CD14-positive monocyte (primary cell): Measurements from ENCODE around the gene VAMP2. TPM values are rescaled to one million over a fixed set of nuclear protein-coding genes. Genes with fewer than 3 reads are reported as not detected.

Experiments
- DNase-seq, 3 donors: peaks; one replicate each; pipeline ENCODE4 v3.0.0-alpha.2; 2011 to 2022
- H2AFZ ChIP-seq: 2 replicates; pipeline ENCODE4 v1.6.0; 2012; ENCODE audit warnings: mild to moderate bottlenecking, low read depth, low read length, inconsistent platforms; ENCODE audit not compliant: insufficient read depth, poor library complexity, severe bottlenecking
- H3K27ac ChIP-seq, 2 donors: 1 replicate in 1 of 2; 2 replicates in 1 of 2; pipeline ENCODE4 v1.5.1; 2012 to 2013; ENCODE audit warnings: low read length in 2 of 2, control low read depth in 1 of 2, inconsistent platforms in 1 of 2, low read depth in 1 of 2, mild to moderate bottlenecking in 1 of 2
- H3K27me3 ChIP-seq, 2 donors: one replicate each; pipeline versions ENCODE4 v1.6.0 to v1.6.1; 2011 to 2013; ENCODE audit warnings: low read length in 2 of 2; ENCODE audit not compliant: control insufficient read depth in 2 of 2, insufficient read depth in 2 of 2
- H3K36me3 ChIP-seq, 2 donors: replicated peaks in 1 of 2; 1 replicate in 1 of 2; 2 replicates in 1 of 2; pipeline versions ENCODE4 v1.5.1 to v1.6.1; 2012 to 2013; ENCODE audit warnings: low read length in 2 of 2, control low read depth in 1 of 2, inconsistent platforms in 1 of 2, mild to moderate bottlenecking in 1 of 2; ENCODE audit not compliant: insufficient read depth in 2 of 2, control insufficient read depth in 1 of 2
- H3K4me1 ChIP-seq, 2 donors: 1 replicate in 1 of 2; 2 replicates in 1 of 2; pipeline versions ENCODE4 v1.5.1 to v1.6.1; 2012 to 2013; ENCODE audit warnings: low read length in 2 of 2, control low read depth in 1 of 2, inconsistent platforms in 1 of 2, mild to moderate bottlenecking in 1 of 2, moderate library complexity in 1 of 2; ENCODE audit not compliant: insufficient read depth in 2 of 2, control insufficient read depth in 1 of 2
- H3K4me2 ChIP-seq: replicated peaks from 2 replicates; pipeline ENCODE3; 2012; ENCODE audit warnings: low read length, moderate library complexity, mild to moderate bottlenecking; ENCODE audit not compliant: poor library complexity, severe bottlenecking; ENCODE audit errors: extremely low read depth
- H3K4me3 ChIP-seq, 3 experiments: fragments of 200-600 bp in 1 of 3; sonication (generic) in 1 of 3; replicated peaks in 1 of 3; 1 replicate in 2 of 3; 2 replicates in 1 of 3; pipeline ENCODE4 v1.5.1; 2011 to 2013; ENCODE audit warnings: low read length in 3 of 3, mild to moderate bottlenecking in 3 of 3, control low read depth in 2 of 3, low read depth in 2 of 3, inconsistent platforms in 1 of 3, moderate library complexity in 1 of 3
- H3K79me2 ChIP-seq: 2 replicates; pipeline ENCODE4 v1.6.0; 2012; ENCODE audit warnings: mild to moderate bottlenecking, control low read depth, inconsistent platforms, low read length, moderate library complexity; ENCODE audit not compliant: insufficient read depth
- H3K9ac ChIP-seq: 2 replicates; pipeline ENCODE4 v1.6.0; 2017; ENCODE audit warnings: low read length, mild to moderate bottlenecking; ENCODE audit not compliant: insufficient read depth, poor library complexity, severe bottlenecking
- H3K9me3 ChIP-seq, 2 donors: replicated peaks in 1 of 2; 1 replicate in 1 of 2; 2 replicates in 1 of 2; pipeline versions ENCODE4 v1.5.1 to v1.6.1; 2012 to 2013; ENCODE audit warnings: low read length in 2 of 2, control low read depth in 1 of 2; ENCODE audit not compliant: control insufficient read depth in 1 of 2, insufficient read depth in 1 of 2
- H4K20me1 ChIP-seq: 2 replicates; pipeline ENCODE4 v1.6.0; 2012; ENCODE audit warnings: mild to moderate bottlenecking, low read length, control low read depth, moderate library complexity; ENCODE audit not compliant: insufficient read depth
- H3K27ac Mint-ChIP-seq, 7 donors: one replicate each; pipeline ENCODE4 v1.8.0; 2020; ENCODE audit warnings: mild to moderate bottlenecking in 7 of 7, mixed read lengths in 7 of 7, moderate library complexity in 6 of 7, inconsistent platforms in 2 of 7
- H3K27me3 Mint-ChIP-seq, 3 donors: one replicate each; pipeline ENCODE4 v1.8.0; 2021 to 2022; ENCODE audit warnings: low read depth in 3 of 3, mild to moderate bottlenecking in 3 of 3, mixed read lengths in 3 of 3, moderate library complexity in 3 of 3, inconsistent platforms in 1 of 3
- H3K36me3 Mint-ChIP-seq, 2 donors: one replicate each; pipeline ENCODE4 v1.8.0; 2020; ENCODE audit warnings: mixed read lengths in 2 of 2, inconsistent platforms in 1 of 2, mild to moderate bottlenecking in 1 of 2
- H3K4me1 Mint-ChIP-seq: one replicate; pipeline ENCODE4 v1.8.0; 2020; ENCODE audit warnings: mild to moderate bottlenecking, mixed read lengths
- H3K4me3 Mint-ChIP-seq, 2 donors: one replicate each; pipeline ENCODE4 v1.8.0; 2020; ENCODE audit warnings: mild to moderate bottlenecking in 2 of 2, mixed read lengths in 2 of 2, moderate library complexity in 1 of 2
- H3K9me3 Mint-ChIP-seq, 7 donors: one replicate each; pipeline ENCODE4 v1.8.0; 2020 to 2022; ENCODE audit warnings: mixed read lengths in 7 of 7, mild to moderate bottlenecking in 6 of 7, moderate library complexity in 6 of 7, inconsistent platforms in 2 of 7
- WGBS: methylation state at CpG from one replicate; pipeline ENCODE4 v1.1.5; 2013; ENCODE audit warnings: missing lambda C conversion rate; ENCODE audit not compliant: insufficient coverage; 5-methylcytosine and 5-hydroxymethylcytosine counted together
- intact Hi-C, 2 donors: fragments of 100-400 bp; cut with micrococcal nuclease; formaldehyde crosslinking; loops; one replicate each; pipeline versions ENCODE4 v1.15.0 to v1.15.1; 2023
- polyA plus RNA-seq, 3 donors: library from polyadenylated mRNA; depleted of rRNA in 1 of 3; unstranded in 2 of 3; stranded (reverse) in 1 of 3; fragments of 300-500 nt in 2 of 3; fragments of >200 nt in 1 of 3; fragmentation: Illumina TruSeq in 2 of 3; gene quantifications; 1 replicate in 2 of 3; 2 replicates in 1 of 3; pipeline ENCODE4 v1.2.3, GENCODE V29; 2012 to 2021
- TF ChIP-seq, protein P1 (sequence below): fragments of 200-600 bp; IDR thresholded peaks from one replicate; pipeline ENCODE4 v1.8.0; 2022; ENCODE audit warnings: antibody characterized with exemption, mild to moderate bottlenecking

The VAMP2 gene
- polyA plus RNA-seq, 3 donors = 10.2 to 139 (median 14.5) TPM

DNA sequence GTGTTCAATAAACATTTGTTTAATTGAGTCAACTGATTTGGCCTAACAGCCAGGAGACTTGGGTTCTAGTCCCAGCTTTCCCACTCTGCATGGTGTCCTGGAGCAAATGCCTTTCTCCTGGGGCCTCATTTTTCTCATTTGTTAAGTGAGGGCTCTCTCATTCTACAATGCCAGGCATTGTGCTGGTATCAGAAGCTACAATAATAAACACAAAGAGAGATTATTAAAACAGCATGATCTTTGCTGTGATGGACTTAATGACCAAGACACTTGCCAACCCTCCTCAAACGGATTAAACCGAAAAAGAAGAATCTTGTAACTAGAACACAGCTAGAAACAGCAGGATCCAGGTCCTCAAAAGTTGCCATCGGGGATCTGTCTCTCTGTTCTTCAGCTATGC, 4.8 kb upstream of the VAMP2 start:
- Histone ChIP-seq H3K36me3 (no peaks in the 10 kb centered on the region), H4K20me1 (no peaks in the 10 kb centered on the region), H3K9me3 (no peaks in the 10 kb centered on the region), H3K27ac (no peak overlapping the region), H3K4me1 (peaks cover 21 to 27% of the 10 kb centered on the region in 2 donors), H2AFZ (no peak overlapping the region), H3K4me2 (no peak overlapping the region), H3K9ac (no peak overlapping the region), H3K4me3 (no peak overlapping the region), H3K27me3 (no peaks in the 10 kb centered on the region), H3K79me2 (peaks cover 2% of the 10 kb centered on the region)
- no peaks in the 10 kb centered on the region for H3K9me3 Mint-ChIP-seq
- 100% methylated on average over 1 of the region's 3 CpGs for WGBS
- intact Hi-C loops = no loop called here
- no peaks in the 10 kb centered on the region for H3K27me3 Mint-ChIP-seq
- no peak overlapping the region for H3K27ac Mint-ChIP-seq
- DNase-seq = no peak
- TF ChIP-seq, protein P1, sequence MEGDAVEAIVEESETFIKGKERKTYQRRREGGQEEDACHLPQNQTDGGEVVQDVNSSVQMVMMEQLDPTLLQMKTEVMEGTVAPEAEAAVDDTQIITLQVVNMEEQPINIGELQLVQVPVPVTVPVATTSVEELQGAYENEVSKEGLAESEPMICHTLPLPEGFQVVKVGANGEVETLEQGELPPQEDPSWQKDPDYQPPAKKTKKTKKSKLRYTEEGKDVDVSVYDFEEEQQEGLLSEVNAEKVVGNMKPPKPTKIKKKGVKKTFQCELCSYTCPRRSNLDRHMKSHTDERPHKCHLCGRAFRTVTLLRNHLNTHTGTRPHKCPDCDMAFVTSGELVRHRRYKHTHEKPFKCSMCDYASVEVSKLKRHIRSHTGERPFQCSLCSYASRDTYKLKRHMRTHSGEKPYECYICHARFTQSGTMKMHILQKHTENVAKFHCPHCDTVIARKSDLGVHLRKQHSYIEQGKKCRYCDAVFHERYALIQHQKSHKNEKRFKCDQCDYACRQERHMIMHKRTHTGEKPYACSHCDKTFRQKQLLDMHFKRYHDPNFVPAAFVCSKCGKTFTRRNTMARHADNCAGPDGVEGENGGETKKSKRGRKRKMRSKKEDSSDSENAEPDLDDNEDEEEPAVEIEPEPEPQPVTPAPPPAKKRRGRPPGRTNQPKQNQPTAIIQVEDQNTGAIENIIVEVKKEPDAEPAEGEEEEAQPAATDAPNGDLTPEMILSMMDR = no peak
- peaks cover 25% of the 10 kb centered on the region for H3K4me1 Mint-ChIP-seq
- no peaks in the 10 kb centered on the region for H3K36me3 Mint-ChIP-seq
- no peak overlapping the region for H3K4me3 Mint-ChIP-seq

- TF ChIP-seq, protein P1 = no peak
- H3K27me3 Mint-ChIP-seq = no peaks in the 10 kb centered on the region
- Histone ChIP-seq H3K27me3 (no peaks in the 10 kb centered on the region), H3K4me2 (no peak overlapping the region), H2AFZ (no peak overlapping the region), H3K36me3 (peaks cover 0 to 2% of the 10 kb centered on the region in 2 donors), H3K27ac (no peak overlapping the region), H3K4me1 (peaks cover 25 to 29% of the 10 kb centered on the region in 2 donors), H4K20me1 (no peaks in the 10 kb centered on the region), H3K79me2 (peaks cover 10% of the 10 kb centered on the region), H3K9ac (no peak overlapping the region), H3K4me3 (no peak overlapping the region), H3K9me3 (no peaks in the 10 kb centered on the region)
- H3K9me3 Mint-ChIP-seq = no peaks in the 10 kb centered on the region
- intact Hi-C loops = no loop called here
- H3K27ac Mint-ChIP-seq = no peak overlapping the region
- no peak for DNase-seq
- H3K36me3 Mint-ChIP-seq = peaks cover under 1% of the 10 kb centered on the region in 2 donors
- H3K4me1 Mint-ChIP-seq = peaks cover 25% of the 10 kb centered on the region
- 100% methylated on average over 2 of the region's 6 CpGs for WGBS
- H3K4me3 Mint-ChIP-seq = no peak overlapping the region
Observed at GRCh38 chr17:8166731-8167130, 4.0 kb upstream of the VAMP2 start.
